PFSK-1 (cell line): Measurements from ENCODE around the gene TMEM86A.

Experiments
- FOXP2 ChIP-seq: optimal IDR thresholded peaks from 2 replicates; pipeline ENCODE3; 2011; ENCODE audit warnings: borderline replicate concordance, control low read depth, inconsistent platforms; ENCODE audit not compliant: insufficient read depth; ENCODE audit errors: extremely low read length, extremely low read depth
- POLR2AphosphoS5 ChIP-seq: IDR thresholded peaks from 2 replicates; pipeline ENCODE4 v1.6.1; 2012; ENCODE audit warnings: low read depth, mild to moderate bottlenecking, control low read depth, low read length, moderate library complexity
- SIN3A ChIP-seq: IDR thresholded peaks from 2 replicates; pipeline ENCODE4 v1.6.1; 2012; ENCODE audit warnings: mild to moderate bottlenecking, low read length, moderate library complexity, borderline replicate concordance; ENCODE audit not compliant: insufficient read depth
- TAF1 ChIP-seq: IDR thresholded peaks from 2 replicates; pipeline ENCODE4 v1.6.1; 2012; ENCODE audit warnings: low read length, control low read depth, borderline replicate concordance; ENCODE audit not compliant: insufficient read depth
- TF ChIP-seq, protein P1 (sequence below), 2 experiments: IDR thresholded peaks; 2 replicates each; pipeline versions ENCODE4 v1.6.1 to v1.8.0; 2011 to 2012; ENCODE audit warnings: low read depth in 2 of 2, low read length in 2 of 2, control low read depth in 1 of 2, inconsistent platforms in 1 of 2, mild to moderate bottlenecking in 1 of 2, moderate library complexity in 1 of 2; ENCODE audit not compliant: insufficient read depth in 1 of 2

The TMEM86A gene

GRCh38 chr11:18668131-18668530 lies 30.4 kb upstream of the TMEM86A start:
- TF ChIP-seq POLR2AphosphoS5 (no peak), SIN3A (no peak), FOXP2 (no peak), TAF1 (no peak)
- TF ChIP-seq, protein P1, sequence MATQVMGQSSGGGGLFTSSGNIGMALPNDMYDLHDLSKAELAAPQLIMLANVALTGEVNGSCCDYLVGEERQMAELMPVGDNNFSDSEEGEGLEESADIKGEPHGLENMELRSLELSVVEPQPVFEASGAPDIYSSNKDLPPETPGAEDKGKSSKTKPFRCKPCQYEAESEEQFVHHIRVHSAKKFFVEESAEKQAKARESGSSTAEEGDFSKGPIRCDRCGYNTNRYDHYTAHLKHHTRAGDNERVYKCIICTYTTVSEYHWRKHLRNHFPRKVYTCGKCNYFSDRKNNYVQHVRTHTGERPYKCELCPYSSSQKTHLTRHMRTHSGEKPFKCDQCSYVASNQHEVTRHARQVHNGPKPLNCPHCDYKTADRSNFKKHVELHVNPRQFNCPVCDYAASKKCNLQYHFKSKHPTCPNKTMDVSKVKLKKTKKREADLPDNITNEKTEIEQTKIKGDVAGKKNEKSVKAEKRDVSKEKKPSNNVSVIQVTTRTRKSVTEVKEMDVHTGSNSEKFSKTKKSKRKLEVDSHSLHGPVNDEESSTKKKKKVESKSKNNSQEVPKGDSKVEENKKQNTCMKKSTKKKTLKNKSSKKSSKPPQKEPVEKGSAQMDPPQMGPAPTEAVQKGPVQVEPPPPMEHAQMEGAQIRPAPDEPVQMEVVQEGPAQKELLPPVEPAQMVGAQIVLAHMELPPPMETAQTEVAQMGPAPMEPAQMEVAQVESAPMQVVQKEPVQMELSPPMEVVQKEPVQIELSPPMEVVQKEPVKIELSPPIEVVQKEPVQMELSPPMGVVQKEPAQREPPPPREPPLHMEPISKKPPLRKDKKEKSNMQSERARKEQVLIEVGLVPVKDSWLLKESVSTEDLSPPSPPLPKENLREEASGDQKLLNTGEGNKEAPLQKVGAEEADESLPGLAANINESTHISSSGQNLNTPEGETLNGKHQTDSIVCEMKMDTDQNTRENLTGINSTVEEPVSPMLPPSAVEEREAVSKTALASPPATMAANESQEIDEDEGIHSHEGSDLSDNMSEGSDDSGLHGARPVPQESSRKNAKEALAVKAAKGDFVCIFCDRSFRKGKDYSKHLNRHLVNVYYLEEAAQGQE (IDR thresholded peaks at IDR 0.05; ENCODE audit: insufficient read depth in 1 of 2, low read depth in 2 of 2, low read length in 2 of 2) = no peak

DNA sequence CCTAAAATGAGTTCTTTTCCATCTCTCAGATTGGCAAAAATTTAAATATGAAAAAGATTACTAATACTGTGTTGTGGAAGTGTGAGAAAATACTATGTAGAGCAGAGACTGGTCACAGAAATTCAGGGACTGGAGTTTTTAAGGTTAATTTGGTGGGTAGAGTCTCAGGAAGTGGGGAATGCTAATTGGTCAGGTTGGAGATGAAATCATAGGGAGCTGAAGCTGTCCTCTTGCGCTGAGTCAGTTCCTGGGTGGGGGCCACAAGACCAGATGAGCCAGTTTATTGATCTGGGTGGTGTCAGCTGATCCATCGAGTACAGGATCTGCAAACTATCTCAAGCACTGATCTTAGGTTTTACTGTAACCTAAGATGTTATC lies 29.4 kb upstream of the TMEM86A start:
- TF ChIP-seq TAF1 (no peak), POLR2AphosphoS5 (no peak), FOXP2 (no peak), SIN3A (no peak)
- TF ChIP-seq, protein P1 (IDR thresholded peaks at IDR 0.05; ENCODE audit: insufficient read depth in 1 of 2, low read depth in 2 of 2, low read length in 2 of 2) = no peak

- no peak for TF ChIP-seq FOXP2
- no peak for TF ChIP-seq SIN3A
- no peak for TF ChIP-seq TAF1
- TF ChIP-seq POLR2AphosphoS5 = no peak
- TF ChIP-seq, protein P1 (IDR thresholded peaks at IDR 0.05; ENCODE audit: insufficient read depth in 1 of 2, low read depth in 2 of 2, low read length in 2 of 2) = no peak
Observed at GRCh38 chr11:18669711-18670110, 28.9 kb upstream of the TMEM86A start.

- TF ChIP-seq TAF1 = no peak
- TF ChIP-seq, protein P1 (IDR thresholded peaks at IDR 0.05; ENCODE audit: insufficient read depth in 1 of 2, low read depth in 2 of 2, low read length in 2 of 2) = no peak
- TF ChIP-seq SIN3A = no peak
- no peak for TF ChIP-seq POLR2AphosphoS5
- no peak for TF ChIP-seq FOXP2
Observed at GRCh38 chr11:18671246-18671645, 27.3 kb upstream of the TMEM86A start.

GRCh38 chr11:18676803-18677202 lies 21.8 kb upstream of the TMEM86A start:
- no peak for TF ChIP-seq SIN3A
- no peak for TF ChIP-seq TAF1
- TF ChIP-seq POLR2AphosphoS5 = no peak
- TF ChIP-seq, protein P1 (IDR thresholded peaks at IDR 0.05; ENCODE audit: insufficient read depth in 1 of 2, low read depth in 2 of 2, low read length in 2 of 2) = no peak
- no peak for TF ChIP-seq FOXP2
